ENCODE data around the gene TNIP3. TPM values are rescaled to one million over a fixed set of nuclear protein-coding genes. Genes with fewer than 3 reads are reported as not detected.

TNIP3 gene
- total and polyA plus RNA-seq, 2 experiments from 2014 or later = not detected

GRCh38 chr4:121191361-121191760, 27.2 kb upstream of the TNIP3 start:
- peaks cover 10% of the 10 kb centered on the region for H3K4me1 ChIP-seq (ENCODE audit: low read depth)
- no peak overlapping the region for H3K27ac ChIP-seq
- no peak for TF ChIP-seq CTCF (IDR thresholded peaks at IDR 0.05; ENCODE audit: low read depth, low read length)
- no peak overlapping the region for H3K4me3 ChIP-seq
- H3K36me3 ChIP-seq = no peaks in the 10 kb centered on the region
- no peak for DNase-seq (ENCODE audit: low read depth in 1 of 2, low spot score in 1 of 2)
- no peaks in the 10 kb centered on the region for H3K27me3 ChIP-seq
- H3K9me3 ChIP-seq (ENCODE audit: low read depth) = no peaks in the 10 kb centered on the region

- no peak overlapping the region for H3K27ac ChIP-seq
- DNase-seq (ENCODE audit: low read depth in 1 of 2, low spot score in 1 of 2) = no peak
- no peaks in the 10 kb centered on the region for H3K36me3 ChIP-seq
- H3K4me1 ChIP-seq (ENCODE audit: low read depth) = peaks cover 3% of the 10 kb centered on the region
- no peak for TF ChIP-seq CTCF (IDR thresholded peaks at IDR 0.05; ENCODE audit: low read depth, low read length)
- H3K4me3 ChIP-seq = no peak overlapping the region
- no peaks in the 10 kb centered on the region for H3K9me3 ChIP-seq (ENCODE audit: low read depth)
- no peaks in the 10 kb centered on the region for H3K27me3 ChIP-seq
These were observed 26.3 kb upstream of the TNIP3 start for GRCh38 chr4:121190389-121190788.

GRCh38 chr4:121189326-121190215, 25.4 kb upstream of the TNIP3 start:
- no peak for TF ChIP-seq CTCF (IDR thresholded peaks at IDR 0.05; ENCODE audit: low read depth, low read length)
- H3K27ac ChIP-seq = no peak overlapping the region
- DNase-seq (ENCODE audit: low read depth in 1 of 2, low spot score in 1 of 2) = no peak
- no peaks in the 10 kb centered on the region for H3K9me3 ChIP-seq (ENCODE audit: low read depth)
- no peaks in the 10 kb centered on the region for H3K4me1 ChIP-seq (ENCODE audit: low read depth)
- H3K36me3 ChIP-seq = no peaks in the 10 kb centered on the region
- H3K27me3 ChIP-seq = no peaks in the 10 kb centered on the region
- H3K4me3 ChIP-seq = no peak overlapping the region

- Histone ChIP-seq H3K9me3 (ENCODE audit: low read depth) (no peaks in the 10 kb centered on the region), H3K4me1 (ENCODE audit: low read depth) (no peaks in the 10 kb centered on the region), H3K27me3 (no peaks in the 10 kb centered on the region), H3K27ac (no peak overlapping the region), H3K36me3 (no peaks in the 10 kb centered on the region), H3K4me3 (no peak overlapping the region)
- DNase-seq (ENCODE audit: low read depth in 1 of 2, low spot score in 1 of 2) = peak in 1 of 2 donors; percentile 11
- no peak for TF ChIP-seq CTCF (IDR thresholded peaks at IDR 0.05; ENCODE audit: low read depth, low read length)
These were observed 23.1 kb upstream of the TNIP3 start for GRCh38 chr4:121187206-121187605.

GRCh38 chr4:121185960-121186359, 21.8 kb upstream of the TNIP3 start:
- DNase-seq (ENCODE audit: low read depth in 1 of 2, low spot score in 1 of 2) = no peak
- TF ChIP-seq CTCF (IDR thresholded peaks at IDR 0.05; ENCODE audit: low read depth, low read length) = no peak
- H3K4me3 ChIP-seq = no peak overlapping the region

More at GRCh38 chr4:121185960-121186359, 21.8 kb upstream of the TNIP3 start:
- H3K36me3 ChIP-seq = no peaks in the 10 kb centered on the region
- H3K9me3 ChIP-seq (ENCODE audit: low read depth) = no peaks in the 10 kb centered on the region
- no peak overlapping the region for H3K27ac ChIP-seq
- H3K27me3 ChIP-seq = no peaks in the 10 kb centered on the region
- H3K4me1 ChIP-seq (ENCODE audit: low read depth) = no peaks in the 10 kb centered on the region

All from cardiac muscle cell (in vitro differentiated cells and primary cell).